HG02763 (cell line): ENCODE results near the gene LZTR1.
A peak's percentile ranks its signal among the peaks of the same experiment; 100 is the strongest.

Source experiments
- ATAC-seq: cut with Tn5 transposase; IDR thresholded peaks from one replicate; pipeline ENCODE4 v1.9.1; 2021; ENCODE audit warnings: mild to moderate bottlenecking, moderate library complexity; ENCODE audit not compliant: unreplicated experiment

Gene LZTR1

DNA sequence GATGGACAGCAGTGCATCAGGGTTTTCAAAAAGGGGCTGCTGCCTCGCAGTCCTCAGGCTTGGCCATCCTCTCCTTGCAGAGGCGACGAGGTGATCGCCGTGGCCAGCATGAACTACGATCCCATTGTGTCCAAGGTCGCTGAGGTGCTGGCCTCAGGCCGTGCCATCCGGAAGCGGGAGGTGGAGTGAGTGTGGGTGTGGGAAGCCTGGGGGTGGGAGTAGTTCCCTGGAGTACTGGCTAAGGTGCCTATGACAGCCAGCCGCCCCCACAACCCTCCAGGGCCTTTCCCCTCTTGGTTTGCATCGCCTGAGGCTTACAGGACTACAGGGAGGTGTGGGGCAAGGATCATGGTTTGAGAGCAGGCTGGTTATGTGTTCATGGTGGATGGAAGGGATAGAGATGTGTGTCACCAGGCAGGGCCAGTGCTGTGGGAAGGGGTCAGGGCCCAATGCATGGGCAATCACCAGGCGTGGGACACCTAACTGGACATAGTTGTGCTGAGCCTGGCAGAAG, 2.1 kb upstream of the LZTR1 start:
- no peak for ATAC-seq

DNA sequence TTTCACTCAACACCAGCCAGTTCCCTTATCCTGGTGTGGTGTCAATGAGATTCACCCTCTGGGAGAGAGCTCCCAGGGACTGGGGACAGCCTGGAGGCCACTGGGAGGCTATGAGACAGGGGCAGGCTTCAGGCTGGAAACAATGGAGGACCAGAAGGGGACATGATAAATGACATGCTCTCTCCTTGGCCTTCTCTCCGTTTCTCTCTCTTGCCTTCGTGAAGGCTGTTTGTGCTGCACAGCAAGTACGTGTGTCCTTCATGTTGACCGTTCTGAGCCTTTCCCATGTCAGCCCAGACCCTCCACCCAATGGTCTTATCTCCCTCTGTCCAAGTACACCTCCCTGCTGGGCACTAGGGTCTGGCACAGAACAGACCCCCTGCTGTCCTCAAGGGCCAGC, 1.6 kb upstream of the LZTR1 start:
- no peak for ATAC-seq

DNA sequence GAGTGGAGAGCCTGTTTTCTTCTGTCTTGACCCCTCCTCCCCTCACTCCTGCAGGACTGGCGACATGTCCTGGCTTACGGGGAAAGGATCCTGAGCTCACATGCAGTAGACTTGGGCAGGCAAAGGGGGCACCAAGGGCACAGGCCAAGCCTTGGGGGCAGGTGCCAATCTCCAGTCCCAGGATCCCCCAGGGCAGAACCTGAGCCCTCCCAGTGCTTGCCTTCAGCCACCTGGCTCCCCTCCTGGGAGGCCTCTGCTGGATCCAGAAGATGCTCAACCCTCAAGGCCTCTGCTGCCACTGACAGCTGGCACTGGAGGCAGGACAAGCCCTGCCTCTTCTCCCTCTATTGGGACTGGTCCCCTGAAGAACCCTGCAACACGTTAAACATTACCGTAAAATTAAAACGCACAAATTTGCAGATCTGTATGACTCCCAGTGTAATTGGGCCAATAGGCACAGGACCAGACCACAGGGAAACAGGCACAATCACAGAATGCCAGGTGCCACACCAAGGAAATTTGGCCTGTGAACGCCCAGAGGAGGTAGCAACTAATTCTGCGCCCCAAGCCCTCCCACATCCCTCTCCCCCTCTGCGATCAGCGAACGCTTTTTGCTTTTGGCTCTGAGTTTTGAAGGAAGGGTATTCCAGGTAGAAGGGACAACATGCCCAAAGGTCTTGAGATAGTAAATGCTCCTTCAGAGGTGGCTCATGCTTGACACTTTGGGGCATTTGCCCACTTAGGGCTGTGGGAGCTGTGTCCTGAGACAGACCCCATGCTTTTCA, 967 bp upstream of the LZTR1 start:
- ATAC-seq: no peak

DNA sequence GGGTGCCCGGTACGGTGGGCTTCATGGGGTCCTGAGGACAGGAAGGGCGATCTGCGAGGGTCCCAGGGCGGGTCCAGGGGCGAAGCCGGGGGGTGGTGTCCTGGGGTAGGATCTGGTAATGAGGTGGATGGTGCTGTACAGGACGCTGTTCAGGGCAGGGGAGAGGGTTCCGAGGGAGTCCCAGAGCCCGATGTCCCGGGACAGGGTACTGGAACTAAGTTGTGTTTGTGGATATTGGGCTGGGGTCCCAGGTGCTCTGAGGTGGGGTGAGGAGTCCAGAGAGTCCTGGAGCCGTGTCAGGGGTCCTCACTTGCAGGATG, 426 bp downstream of the LZTR1 start:
- ATAC-seq: peak; percentile 7

DNA sequence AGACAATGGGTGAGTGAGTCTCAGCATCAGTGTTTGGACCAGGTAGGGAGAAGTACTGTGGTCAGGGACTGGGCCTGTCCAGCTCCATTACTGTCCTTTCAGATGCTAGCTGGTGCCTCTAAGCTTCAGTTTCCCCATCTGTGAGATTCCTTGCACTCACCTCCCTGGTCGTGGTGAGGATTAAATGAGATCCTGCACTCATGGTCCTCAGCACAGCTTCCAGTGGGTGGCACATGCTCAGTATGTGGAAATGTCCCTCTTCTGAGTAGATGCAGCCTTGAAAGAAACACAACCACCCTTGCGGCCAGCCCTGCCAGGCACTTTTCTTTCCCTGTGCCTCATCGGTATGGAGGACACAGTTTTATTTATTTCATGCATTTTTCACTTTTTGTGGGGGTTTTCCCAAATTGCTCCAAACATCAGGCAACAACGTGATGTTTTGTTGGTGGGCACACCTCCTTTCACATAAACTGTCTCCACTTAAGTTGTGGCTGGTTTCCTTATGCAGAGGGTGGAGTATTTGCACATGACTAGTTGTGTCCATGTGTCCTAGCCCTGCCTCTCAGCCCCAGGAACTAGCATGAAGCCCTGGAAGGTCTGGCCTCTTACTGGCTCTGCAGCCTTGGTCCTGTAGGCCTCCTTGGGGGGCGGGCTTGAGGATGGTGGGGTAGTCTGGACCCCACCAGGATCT, 1.1 kb downstream of the LZTR1 start:
- no peak for ATAC-seq

DNA sequence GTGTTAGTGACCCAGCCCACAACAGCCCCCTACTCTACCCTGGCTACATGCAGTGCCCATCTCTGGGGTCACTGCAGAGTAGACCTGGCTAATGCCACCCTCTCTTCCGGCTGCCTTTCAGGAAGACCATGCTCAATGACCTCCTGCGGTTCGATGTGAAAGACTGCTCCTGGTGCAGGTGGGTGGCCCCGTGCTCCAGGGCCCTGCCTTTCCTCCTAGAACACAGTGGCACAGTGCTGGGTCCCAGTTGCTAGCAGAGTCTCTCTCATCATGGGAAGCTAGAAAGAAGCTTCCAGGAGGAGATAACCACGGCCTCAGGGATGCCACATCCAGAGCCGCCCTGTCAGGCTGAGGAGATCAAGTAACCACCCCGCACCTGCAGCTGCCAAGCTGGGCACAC, 3.6 kb downstream of the LZTR1 start:
- ATAC-seq: no peak

DNA sequence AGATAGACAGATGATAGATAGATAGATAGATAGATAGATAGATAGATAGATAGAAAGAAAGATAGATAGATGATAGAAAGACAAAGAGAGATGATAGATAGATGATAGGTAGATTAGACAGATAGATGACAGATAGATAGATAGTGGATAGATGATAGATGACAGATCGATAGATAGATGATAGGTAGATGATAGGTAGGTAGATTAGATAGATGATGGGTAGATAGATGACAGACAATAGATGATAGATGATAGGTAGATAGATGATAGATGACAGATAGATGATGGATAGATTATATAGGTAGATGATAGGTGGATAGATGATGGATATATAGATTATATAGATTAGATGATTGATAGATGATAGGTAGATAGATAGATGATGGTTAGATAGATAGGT, 4.3 kb downstream of the LZTR1 start:
- ATAC-seq: no peak

DNA sequence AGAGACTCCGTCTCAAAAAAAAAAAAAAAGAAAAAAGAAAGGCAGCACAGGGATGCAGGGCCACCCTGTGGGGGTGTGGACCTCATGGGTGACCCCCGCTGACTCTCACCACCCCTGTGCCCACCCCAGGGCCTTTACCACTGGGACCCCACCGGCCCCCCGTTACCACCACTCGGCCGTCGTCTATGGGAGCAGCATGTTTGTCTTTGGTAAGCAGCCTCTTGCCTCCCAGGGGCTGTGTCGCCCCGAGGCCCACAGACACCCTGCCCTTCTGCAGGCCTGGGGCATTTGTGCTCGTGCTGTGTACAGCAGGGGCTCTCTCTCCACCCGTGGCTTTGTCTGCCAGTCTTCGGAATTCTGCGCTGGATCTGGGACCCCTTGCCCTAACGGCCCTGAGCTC, 5.3 kb downstream of the LZTR1 start:
- ATAC-seq: no peak

DNA sequence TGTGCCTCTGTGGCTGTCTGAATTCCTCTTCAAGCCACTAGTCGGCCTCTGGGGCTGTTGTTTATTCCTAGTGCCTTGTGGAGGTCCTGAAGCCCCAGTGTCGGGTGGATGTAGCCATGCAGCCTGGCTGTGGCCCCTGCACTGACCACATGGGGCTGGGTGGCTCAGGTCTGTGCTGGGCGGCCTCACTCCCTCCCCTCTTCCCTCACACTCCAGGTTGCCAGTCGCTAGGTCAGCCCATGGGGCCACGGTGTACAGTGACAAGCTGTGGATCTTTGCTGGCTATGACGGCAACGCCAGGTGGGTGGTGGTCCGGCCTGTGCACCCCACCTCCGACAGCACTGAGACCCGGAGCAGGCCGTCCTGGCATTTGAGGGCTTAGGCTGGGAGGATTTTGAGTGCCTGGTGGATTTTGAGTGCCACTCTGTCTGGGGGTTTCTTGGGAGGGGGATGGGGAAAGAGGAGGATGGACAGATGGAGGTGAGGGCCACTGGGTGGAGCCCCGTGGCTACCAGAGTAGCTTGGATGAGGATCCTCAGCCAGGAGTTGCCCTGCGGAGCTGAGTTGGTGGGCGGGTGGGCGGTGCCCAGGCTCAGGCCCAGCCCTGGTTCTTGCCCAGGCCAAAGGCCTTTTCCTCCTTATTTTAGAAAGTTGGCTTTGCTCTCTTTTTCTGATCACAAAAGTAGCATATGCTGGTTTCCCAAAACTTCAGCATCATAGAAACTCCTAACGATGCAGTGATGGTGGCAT, 6.7 kb downstream of the LZTR1 start:
- ATAC-seq: no peak

DNA sequence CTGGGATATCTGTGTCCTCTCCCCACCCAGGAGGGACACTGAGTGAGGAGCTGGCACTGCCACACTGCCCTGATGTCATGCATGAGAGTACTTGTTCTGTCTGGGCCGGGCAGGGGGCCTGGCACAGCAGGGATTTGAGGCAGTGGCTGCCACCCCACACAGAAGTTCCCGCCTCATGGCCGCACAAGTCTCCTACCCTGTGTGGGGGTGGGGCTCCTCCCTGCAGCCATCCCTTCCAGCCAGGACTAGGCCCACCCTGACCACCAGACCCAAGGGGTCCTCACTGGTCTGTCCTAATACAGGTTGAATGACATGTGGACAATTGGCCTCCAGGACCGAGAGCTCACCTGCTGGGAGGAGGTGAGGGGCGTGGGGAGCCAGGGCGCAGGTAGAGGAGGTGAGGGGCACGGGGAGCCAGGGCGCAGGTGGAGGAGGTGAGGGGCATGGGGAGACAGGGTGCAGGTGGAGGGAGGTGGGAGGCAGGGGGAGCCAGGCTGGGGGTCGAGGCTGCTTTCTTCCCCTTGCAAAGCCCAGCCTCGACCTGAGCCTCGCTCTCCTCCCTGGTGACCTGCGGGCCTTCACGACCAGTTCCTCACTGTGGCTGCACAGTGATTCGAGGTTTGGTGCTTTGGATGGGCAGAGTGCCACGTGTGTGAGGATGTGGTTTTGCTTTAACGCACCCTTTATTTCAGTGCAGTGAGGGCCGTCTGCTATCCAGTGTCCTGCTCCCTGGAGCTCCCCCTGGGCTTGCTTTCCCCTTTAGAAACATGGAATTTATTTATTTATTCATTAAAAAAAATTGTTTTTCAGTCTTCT, 7.4 kb downstream of the LZTR1 start:
- ATAC-seq: no peak

DNA sequence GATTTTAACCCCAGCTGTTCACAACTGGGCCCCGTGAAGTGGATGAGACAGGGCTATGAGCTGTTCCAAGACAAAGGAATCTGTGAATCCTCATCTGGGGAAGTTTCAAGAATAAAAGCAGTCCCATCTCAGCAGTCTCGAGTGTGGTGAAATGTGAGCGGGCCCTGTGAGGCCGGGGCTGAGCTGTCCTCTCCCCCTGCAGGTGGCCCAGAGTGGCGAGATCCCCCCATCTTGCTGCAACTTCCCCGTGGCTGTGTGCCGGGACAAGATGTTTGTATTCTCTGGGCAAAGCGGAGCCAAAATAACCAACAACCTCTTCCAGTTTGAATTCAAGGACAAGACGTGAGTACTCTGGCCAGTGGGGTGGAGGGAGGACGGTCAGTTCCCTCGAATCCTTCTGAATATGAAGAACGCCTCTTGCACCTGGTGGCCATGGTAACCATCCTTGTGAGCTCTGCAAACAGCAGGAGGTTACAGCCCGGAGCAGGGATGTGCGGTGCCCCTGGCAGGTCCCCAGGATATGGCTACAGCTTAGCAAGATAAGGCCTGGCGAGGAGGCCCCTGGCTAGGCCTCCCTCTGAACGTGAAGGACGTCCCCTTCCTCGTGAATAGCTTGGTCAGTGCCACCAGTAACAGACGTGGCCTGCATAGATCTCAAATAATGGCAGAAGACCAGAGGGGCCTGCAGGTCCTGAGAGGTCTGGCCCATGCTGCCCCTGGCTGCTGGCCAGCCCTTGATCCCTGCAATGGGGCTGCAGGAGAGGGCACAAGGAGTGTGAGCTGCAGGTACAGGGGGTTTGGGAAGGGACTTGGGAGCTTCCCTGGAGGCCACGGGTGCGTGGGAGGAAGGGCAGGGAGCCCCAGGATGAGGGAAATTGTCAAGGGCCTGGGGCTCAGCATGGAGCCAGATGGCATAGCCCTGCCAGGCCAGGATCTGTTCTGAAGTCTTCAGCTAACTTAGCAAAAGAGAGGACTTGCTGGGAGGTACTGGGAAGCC, 8.4 kb downstream of the LZTR1 start:
- ATAC-seq: no peak

DNA sequence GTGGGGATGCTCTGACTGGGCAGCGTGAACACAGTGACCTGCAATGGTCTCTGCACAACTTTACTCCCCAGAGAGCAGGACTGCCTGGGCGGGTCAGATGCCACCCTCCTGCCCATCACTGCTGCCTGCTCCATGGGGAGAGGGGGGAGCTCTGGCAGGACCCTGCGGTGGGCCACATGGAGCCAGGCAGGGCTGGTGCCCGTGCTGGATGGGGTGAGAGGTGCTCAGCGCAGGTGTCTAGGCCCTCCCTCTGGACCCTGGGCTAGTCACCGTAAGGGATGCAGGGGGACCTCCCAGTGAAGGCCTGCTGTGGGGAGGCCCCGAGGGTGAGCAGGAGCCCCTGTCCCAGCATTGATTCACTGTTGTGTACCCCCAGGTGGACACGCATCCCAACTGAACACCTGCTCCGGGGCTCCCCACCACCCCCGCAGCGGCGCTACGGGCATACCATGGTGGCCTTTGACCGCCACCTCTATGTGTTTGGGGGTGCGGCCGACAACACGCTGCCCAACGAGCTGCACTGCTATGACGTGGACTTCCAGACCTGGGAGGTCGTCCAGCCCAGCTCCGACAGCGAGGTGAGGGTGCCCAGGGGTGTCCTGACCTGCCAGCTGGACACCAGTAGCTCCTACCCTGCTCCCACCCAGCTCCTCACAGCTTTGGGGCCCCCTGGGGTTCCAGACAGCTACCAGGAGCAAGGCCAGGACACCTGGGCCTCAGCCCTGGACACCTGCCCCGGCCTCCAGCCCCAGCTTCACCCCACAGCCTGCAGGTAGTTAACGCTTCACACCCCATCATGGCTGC, 9.4 kb downstream of the LZTR1 start:
- no peak for ATAC-seq

DNA sequence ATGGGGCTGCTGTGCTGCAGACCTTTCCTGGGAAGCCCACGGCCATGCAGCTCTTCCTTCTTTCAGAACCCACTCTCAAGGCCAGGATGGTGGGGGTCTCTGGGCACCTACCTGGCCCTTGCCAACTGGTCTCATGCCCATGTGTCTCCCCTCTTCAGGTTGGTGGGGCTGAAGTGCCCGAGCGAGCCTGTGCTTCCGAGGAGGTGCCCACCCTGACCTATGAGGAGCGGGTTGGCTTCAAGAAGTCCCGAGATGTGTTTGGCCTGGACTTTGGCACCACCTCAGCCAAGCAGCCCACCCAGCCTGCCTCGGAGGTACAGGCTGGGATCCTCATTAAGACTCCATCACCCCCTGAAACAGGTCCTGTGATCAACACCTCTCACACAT, 10.0 kb downstream of the LZTR1 start:
- ATAC-seq: no peak

DNA sequence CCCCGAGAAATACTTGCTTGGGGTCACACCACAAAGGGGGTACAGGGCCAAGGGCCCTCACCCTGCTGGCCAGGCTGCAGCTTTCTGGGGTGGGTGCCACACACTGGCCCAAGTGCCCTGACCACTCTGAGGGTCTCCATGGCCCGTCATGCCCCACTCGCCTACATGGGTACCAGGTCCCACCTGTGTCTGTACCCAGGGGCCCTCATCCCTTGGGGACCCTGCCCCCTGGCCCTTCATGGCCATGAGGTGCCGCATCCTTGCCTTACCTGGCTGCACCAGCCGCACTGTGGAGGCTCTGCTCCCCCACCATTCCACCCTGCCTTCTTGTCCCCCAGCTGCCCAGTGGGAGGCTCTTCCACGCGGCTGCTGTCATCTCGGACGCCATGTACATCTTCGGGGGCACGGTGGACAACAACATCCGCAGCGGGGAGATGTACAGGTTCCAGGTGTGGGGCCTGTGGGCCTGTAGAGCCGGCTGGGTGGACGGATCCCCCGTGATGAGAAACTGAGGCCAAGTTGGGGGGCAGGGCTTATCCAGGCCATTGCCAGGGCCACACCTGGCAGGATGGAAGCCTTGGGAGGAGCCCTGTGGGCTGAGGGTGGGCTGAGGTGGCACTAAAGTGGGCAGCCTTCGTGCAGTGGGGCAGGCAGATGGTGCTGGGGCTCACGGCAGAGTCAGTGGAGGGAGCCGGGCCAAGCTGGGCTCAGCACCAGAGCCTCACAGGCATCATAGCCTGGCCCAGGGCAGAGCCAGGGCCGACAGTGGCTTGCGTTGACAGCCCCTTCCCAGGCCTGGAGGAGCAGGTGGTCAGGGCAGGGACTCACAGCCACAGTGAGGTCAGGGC, 10.6 kb downstream of the LZTR1 start:
- no peak for ATAC-seq

DNA sequence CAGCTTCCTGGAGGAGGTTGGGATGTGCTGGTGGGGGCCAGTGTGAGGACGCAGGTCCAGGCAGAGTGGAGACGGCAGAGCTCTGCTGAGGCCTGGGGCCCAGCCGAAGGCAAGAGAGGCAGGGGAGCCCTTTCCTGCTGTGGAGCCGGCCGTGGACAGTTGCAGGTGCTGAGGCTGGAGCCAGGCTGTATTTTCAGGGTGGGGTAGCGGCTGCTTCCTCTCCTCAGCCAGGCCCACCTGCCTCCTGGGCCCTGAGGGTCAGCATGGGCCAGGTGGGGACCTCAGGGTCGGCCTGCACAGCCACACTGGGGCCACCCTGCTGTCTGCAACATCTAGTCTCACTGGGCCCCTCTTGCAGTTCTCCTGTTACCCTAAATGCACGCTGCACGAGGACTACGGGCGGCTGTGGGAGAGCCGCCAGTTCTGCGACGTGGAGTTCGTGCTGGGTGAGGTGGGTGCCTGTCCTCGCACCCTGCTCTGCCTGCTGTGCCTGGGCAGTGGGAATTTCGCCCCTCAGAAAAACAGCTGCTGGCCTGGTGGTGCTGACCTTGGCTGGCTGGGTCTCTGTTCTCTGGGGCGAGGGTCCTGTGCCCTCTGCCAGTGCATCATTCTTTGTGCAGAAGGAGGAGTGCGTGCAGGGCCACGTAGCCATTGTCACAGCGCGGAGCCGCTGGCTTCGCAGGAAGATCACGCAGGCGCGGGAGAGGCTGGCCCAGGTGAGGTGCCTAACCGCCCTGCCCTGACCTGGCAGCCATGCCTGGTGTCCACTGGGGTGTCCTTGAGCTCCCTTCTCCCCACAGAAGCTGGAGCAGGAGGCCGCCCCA, 11.4 kb downstream of the LZTR1 start:
- no peak for ATAC-seq

DNA sequence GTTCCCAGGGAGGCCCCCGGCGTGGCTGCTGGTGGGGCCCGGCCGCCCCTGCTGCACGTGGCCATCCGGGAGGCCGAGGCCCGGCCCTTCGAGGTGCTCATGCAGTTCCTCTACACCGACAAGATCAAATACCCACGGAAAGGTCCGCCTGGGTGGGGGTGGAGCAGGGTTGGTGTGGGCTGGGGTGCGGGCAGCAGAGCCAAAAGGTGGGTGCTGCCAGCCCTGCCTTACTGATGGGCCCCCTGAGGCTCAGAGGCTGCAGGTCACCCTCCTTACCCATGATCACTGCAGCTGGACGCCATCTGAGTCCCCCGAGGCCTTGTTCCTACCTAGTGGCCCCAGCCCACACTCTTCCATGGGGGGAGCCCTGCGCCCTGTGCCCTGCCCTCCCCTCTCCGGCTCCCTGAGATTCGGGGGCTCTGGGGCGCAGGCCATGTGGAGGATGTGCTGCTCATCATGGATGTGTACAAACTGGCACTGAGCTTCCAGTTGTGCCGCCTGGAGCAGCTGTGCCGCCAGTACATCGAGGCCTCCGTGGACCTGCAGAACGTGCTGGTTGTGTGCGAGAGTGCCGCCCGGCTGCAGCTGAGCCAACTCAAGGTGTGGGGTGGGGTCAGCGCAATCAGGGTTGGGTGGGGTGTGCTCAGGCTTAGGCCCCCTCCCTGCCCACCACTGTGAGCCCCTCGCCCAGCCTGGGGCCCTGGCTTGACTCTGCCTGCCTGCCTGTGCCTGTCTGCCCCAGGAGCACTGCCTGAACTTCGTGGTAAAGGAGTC, 12.2 kb downstream of the LZTR1 start:
- no peak for ATAC-seq

DNA sequence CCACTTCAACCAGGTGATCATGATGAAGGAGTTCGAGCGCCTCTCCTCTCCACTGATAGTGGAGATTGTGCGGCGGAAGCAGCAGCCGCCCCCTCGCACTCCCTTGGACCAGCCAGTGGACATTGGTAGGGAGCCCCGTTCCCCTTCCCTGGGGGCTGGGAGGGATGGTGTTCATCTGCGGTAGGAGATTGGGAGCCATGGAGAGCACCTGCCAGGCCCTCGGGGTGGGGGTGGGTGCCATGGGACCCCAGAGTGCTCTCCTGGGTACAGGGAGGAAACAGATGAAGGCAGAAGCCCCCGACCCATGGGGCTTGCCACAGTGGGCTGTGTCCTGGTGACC, 12.8 kb downstream of the LZTR1 start:
- ATAC-seq: no peak
